ENCODE data around the gene VASP.

DNA sequence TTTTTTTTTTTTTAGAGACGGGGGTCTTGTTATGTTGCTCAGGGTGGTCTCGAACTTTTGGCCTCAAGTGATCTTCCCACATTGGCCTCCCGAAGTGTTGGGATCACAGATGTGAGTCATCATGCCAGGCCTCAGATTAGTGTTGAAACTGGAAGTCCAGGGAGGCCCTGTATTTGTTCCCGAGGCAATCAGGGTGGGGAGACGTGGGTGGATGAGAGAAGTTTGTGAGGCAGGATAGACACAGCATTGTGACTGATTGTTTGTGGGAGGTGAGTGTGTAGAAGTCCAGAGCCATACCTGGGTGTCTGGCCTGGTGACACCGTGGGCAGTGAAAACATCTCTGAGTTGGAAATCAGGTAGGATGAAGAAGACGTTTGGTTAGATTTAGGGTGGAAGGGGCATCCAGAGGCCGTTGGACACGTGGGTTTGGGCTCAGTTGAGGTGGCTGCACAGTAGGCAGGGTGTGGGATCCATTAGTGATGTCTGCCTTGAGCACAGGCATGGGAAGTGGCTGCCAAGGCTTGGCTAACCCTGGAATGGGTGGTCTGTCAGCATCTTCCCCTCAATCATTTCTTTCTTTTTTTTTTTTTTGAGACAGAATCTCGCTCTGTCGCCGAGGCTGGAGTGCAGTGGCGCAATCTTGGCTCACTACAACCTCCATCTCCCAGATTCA is 22.9 kb upstream of the VASP start:
- TF ChIP-seq, protein P1, sequence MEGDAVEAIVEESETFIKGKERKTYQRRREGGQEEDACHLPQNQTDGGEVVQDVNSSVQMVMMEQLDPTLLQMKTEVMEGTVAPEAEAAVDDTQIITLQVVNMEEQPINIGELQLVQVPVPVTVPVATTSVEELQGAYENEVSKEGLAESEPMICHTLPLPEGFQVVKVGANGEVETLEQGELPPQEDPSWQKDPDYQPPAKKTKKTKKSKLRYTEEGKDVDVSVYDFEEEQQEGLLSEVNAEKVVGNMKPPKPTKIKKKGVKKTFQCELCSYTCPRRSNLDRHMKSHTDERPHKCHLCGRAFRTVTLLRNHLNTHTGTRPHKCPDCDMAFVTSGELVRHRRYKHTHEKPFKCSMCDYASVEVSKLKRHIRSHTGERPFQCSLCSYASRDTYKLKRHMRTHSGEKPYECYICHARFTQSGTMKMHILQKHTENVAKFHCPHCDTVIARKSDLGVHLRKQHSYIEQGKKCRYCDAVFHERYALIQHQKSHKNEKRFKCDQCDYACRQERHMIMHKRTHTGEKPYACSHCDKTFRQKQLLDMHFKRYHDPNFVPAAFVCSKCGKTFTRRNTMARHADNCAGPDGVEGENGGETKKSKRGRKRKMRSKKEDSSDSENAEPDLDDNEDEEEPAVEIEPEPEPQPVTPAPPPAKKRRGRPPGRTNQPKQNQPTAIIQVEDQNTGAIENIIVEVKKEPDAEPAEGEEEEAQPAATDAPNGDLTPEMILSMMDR (conservative IDR thresholded peaks at IDR 0.05; ENCODE audit: low read length) = no peak
- TF ChIP-seq EZH2phosphoT487 (IDR thresholded peaks at IDR 0.05; ENCODE audit: borderline replicate concordance) = no peak
